GM19023 (cell line): ENCODE results near the gene MAGI1.
"Not testable (repeated sequence)": the region's sequence is repeated elsewhere in the genome, so short reads cannot be mapped to it uniquely, and the experiment has no call there.

ENCODE experiments used
- ATAC-seq: cut with Tn5 transposase; IDR thresholded peaks from one replicate; pipeline ENCODE4 v1.9.1; 2021; ENCODE audit warnings: mild to moderate bottlenecking, moderate library complexity; ENCODE audit not compliant: unreplicated experiment

The MAGI1 gene

GRCh38 chr3:65723985-65724384 is 314.7 kb downstream of the MAGI1 start:
- ATAC-seq, result no peak

DNA sequence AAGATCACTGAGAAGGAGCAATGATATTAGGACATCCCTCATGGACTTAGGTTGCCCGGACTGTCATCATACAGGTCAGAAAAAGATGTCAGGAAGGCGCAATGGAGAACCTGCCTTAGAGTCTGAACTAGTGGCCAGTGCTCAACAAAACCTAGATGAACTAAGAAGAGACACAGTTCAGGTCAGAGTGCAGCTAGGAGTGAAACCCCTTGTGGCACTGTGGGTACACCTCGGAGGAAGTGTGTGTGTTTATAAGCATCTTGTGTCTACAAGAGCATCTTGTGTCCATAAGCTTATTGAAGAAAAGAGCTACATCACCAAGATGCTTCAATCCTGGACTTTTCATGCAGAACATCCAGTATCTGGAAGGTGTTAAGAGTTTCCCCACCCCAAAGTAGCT is 315.7 kb downstream of the MAGI1 start:
- ATAC-seq, result no peak

- ATAC-seq, result no peak
Measured at GRCh38 chr3:65720989-65721737, 317.6 kb downstream of the MAGI1 start.

DNA sequence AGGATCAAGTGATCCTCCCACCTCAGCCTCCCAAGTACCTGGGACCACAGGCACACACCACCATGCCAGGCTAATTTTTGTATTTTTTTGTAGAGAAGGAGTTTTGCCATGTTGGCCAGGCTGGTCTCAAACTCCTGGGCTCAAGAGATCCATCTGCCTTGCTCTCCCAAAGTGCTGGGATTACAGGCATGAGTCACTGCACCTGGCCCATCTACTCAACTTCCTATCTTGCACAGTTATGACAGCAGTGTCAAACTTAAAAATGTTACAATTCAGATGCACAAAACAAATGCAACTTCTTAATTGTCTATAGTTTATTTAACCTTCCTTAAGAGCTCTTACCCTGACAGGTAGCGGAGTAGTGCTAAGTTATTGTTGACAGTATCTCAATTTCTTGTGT is 319.1 kb downstream of the MAGI1 start:
- ATAC-seq, result not testable (repeated sequence)

- ATAC-seq, result no peak
Measured at GRCh38 chr3:65717676-65718346, 320.9 kb downstream of the MAGI1 start.

DNA sequence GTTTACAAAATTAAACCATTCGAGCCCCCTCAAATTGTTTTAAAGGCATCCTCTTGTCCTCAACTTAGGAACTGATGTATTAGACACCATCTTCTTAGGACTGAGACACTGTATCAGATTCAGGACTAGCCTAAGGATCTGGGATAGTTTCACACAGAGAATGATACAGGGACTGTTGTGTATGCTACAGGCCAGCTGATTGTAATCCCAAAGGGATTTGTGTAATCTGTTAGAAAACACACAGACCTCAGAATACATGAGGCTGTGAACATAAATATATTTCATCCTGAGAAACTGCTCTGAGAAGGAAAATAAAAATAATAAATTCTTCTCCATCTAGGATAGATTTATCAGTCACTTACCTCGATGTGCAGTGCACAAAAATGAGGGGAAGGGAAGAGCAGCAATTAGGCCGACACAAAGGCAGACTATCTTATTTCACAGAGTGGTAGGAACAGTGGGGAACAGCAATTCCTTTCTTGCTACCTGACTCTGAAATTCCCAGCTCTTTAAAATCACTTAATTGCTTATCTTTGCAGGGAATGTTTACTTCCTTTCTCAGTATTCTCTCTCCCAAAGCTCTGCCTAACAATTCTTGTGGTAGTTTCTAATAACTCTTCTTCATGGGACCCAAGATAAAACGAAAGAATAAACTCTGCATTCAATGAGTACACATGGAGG is 322.5 kb downstream of the MAGI1 start:
- ATAC-seq, result no peak

GRCh38 chr3:65714134-65714533 is 324.6 kb downstream of the MAGI1 start:
- no peak for ATAC-seq

DNA sequence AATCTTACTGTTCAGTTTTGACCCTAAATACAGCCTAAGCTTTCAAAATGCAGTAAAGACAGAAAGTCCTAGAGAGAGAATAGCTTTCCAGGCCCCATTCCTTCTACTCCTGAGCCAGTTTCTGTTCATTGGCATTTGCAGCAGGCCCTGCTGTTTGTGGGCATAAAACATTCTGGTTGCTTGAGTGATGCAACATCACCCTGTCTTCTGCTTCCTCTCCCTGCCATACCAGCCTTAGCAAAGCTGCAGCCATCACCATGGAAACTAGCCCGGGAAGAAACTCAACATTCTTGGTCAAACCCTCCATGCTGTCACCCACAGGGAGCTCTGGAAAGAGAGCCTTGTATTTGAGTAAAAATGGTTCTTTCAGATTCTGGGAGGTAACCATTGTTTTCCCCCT is 325.7 kb downstream of the MAGI1 start:
- no peak for ATAC-seq

- no peak for ATAC-seq
Measured at GRCh38 chr3:65712140-65712539, 326.6 kb downstream of the MAGI1 start.

- ATAC-seq, result no peak
Measured at GRCh38 chr3:65706776-65707568, 331.7 kb downstream of the MAGI1 start.

- ATAC-seq, result no peak
Measured at GRCh38 chr3:65706301-65706700, 332.4 kb downstream of the MAGI1 start.

- no peak for ATAC-seq
Measured at GRCh38 chr3:65703820-65704219, 334.9 kb downstream of the MAGI1 start.

- no peak for ATAC-seq
Measured at GRCh38 chr3:65703026-65703425, 335.7 kb downstream of the MAGI1 start.

- ATAC-seq, result no peak
Measured at GRCh38 chr3:65702202-65702601, 336.5 kb downstream of the MAGI1 start.

DNA sequence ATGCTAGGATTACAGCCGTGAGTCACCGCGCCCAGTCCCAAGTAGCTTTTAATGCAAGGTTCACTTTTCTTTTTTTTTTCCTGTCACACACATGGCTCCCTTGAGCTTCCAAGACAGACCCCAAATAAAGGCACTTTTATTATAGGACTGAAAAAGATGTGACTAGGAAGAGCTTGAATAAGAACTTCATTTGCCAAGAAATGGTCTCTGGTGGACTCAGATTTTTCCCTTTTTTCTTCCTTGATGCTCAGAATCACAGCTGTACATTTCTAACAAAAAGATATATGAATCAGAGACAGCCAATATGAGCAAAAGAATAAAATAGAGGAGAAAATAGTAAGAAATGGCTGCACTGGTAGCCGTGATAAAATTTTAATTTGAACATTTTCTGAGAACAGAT is 337.2 kb downstream of the MAGI1 start:
- ATAC-seq, result no peak

DNA sequence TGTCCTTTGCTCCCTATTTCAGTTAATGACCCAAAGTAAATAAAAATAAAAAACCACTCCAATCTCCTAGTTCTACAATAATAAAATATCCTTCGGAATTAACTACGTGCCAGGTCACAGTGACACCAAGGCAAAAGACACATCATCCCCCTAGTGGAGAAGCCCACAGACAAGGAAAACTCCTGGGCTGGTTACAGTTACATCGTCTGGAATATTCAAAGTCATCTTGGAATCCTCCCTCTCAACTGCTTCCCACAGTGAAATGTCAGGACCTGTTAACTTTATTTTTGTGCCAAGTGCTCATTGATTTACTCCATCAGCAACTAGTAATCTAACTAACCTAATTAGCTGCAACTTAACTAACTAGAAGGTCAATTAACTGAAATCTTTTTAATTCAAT is 349.3 kb downstream of the MAGI1 start:
- no peak for ATAC-seq

- no peak for ATAC-seq
Measured at GRCh38 chr3:65687741-65688140, 351.0 kb downstream of the MAGI1 start.

DNA sequence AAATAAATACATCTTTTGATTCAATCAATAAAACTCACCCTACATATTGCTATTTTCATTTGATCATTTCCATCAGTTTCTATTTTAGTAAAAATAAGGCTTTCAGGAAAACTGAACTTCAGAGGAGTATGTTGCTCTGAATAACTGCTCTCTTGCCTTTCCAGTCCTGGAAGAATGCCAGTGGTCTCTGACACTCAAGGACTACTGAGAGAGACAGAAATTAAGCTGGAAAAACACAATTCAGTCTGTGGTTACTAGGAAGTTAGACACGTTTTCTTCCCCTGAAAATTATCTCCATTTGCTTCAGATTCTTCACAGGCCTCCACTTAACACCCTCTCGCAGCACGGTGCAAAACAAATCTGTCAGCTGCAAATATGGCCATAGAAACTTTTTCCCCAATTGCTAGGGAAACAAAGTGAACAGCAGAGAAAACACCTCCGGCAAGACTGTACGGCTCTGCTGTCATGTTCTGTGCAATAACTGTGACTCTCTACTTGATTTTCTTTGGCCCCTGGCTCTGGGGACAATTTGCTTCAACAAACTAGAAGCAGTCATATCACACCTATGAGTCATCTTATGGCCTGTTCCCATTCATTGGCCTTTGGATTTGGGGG is 353.0 kb downstream of the MAGI1 start:
- no peak for ATAC-seq

DNA sequence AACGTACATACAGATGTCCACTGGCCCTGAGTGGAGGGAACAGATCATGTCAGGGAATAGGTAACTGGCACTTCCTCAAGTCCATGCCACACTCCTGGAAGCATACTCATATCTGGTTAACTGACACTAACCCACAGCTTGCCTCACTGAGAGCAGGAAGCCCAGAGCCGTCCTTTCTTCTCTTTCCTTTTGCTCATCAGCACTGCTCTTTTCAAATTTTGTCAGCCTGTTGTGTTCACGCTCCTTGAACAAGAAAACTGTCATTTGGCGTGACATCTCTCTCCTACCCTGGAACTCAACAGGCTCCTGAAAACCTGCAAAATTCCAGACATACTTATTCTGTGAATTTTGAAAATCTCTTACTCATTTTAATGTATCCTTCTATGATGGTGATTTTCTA is 360.2 kb downstream of the MAGI1 start:
- ATAC-seq, result no peak

DNA sequence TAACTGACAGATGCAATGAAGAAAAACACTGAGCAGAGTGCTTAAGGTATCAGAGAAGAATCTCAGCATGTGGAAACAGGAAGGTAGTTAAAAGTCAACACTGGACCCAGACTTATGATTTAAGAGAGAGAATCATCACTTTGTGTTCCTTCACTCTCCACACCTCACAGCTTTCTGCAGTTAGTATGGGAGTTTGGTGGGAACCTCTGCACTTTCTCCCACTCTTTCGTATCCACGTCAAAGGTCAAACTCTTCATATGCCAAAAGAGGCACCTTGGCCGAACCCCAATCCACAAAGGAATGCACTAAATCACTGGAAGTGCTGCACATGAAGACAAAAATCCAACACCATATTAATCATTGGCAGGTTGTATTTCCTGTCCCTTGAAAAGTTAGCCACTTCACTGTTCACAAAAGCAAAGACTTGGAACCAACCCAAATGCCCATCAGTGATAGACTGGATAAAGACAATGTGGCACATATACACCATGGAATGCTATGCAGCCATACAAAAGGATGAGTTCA is 361.2 kb downstream of the MAGI1 start:
- no peak for ATAC-seq

DNA sequence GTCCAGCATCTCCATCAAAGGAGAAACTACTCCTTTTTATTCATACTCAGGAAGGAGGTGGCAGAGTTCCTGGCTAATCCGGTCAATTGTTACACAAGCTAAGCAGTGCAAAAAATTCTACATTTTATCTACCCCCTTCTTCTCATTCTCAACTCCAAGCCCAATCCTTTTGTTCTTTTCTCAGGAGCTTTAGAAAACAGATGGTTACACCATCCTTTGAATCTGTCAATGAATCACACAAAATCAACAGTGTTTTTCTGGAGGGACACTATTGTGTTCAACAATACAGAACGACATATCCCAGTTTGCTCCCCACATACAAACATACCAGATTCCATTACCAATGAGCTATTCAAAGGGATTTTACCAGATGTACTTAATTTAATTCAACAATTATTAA is 362.1 kb downstream of the MAGI1 start:
- ATAC-seq, result no peak
